ENCODE data around the gene ANO1.

ANO1 gene

GRCh38 chr11:70169127-70169526 lies 91.0 kb downstream of the ANO1 start:
- no peak for TF ChIP-seq CTCF (IDR thresholded peaks at IDR 0.05)

- TF ChIP-seq CTCF (IDR thresholded peaks at IDR 0.05) = no peak
Observed at GRCh38 chr11:70169632-70170031, 91.5 kb downstream of the ANO1 start.

GRCh38 chr11:70170596-70171210 lies 92.6 kb downstream of the ANO1 start:
- TF ChIP-seq CTCF (IDR thresholded peaks at IDR 0.05) = no peak

- no peak for TF ChIP-seq CTCF (IDR thresholded peaks at IDR 0.05)
Observed at GRCh38 chr11:70173018-70173417, 94.9 kb downstream of the ANO1 start.

- TF ChIP-seq CTCF (IDR thresholded peaks at IDR 0.05) = no peak
Observed at GRCh38 chr11:70174547-70175235, 96.6 kb downstream of the ANO1 start.

GRCh38 chr11:70175236-70175698 lies 97.2 kb downstream of the ANO1 start:
- no peak for TF ChIP-seq CTCF (IDR thresholded peaks at IDR 0.05)

GRCh38 chr11:70176940-70177689 lies 99.0 kb downstream of the ANO1 start:
- TF ChIP-seq CTCF (IDR thresholded peaks at IDR 0.05) = peak; percentile 92
